Activated T-cell treated with anti-CD3 and anti-CD28 coated beads for 24 hours (primary cell): ENCODE results near the gene INPP5A.
"Not testable (repeated sequence)": the region's sequence is repeated elsewhere in the genome, so short reads cannot be mapped to it uniquely, and the experiment has no call there.

Source experiments
- DNase-seq: peaks from one replicate; pipeline ENCODE4 v3.0.0-alpha.2; 2020; ENCODE audit warnings: low read depth

INPP5A gene, protein sequence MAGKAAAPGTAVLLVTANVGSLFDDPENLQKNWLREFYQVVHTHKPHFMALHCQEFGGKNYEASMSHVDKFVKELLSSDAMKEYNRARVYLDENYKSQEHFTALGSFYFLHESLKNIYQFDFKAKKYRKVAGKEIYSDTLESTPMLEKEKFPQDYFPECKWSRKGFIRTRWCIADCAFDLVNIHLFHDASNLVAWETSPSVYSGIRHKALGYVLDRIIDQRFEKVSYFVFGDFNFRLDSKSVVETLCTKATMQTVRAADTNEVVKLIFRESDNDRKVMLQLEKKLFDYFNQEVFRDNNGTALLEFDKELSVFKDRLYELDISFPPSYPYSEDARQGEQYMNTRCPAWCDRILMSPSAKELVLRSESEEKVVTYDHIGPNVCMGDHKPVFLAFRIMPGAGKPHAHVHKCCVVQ

DNA sequence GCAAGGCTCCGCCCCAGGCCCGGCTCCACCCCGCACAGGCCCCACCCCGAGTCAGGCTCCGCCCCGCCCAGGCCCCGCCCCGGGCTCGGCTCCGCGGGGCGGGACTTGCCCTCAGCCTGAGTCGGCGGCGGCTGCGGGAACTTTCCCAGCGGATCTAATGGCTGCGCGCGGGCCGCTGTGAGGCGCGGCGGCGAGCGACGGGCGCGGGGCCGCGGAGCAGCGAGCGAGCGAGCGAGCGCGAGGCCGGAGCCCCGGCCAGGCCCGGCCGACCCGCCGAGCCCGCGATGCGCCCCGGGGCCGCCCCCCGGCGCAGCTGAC, at the start of gene INPP5A:
INPP5A (plus strand) TSS at position 104 of the 318 bp plus-strand sequence. CDS start 310 bp downstream, outside the sequence.
- no peak for DNase-seq

DNA sequence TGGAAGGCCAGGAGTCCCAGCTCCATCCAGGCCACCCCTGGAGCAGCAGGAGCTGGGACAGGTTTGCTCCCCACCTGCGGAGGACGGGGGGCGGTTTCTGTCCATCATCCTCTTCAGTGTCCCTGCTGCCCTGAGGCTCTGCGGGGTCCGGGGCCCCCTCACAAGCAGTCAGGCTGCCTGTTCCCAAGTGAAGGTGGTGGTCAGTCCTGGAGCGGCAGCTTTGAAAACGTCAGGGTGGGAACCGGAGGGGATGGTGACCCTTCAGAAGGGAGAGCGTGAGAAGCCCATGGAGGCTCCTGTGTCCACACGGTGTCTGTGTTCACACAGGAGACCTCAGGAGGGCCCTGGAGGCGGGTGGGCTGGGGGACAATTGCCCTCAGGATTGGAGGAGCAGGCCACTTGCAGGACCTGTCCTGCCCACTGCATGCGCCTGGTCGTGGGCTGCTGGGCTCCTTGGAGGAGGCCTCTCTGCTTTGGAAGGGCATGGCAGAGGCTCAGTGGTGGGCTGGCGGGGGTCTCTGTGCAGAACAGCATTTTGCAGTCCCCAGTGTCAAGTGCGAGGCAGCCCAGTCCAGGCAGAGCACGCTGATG, 49.3 kb upstream of the INPP5A start:
- no peak for DNase-seq

DNA sequence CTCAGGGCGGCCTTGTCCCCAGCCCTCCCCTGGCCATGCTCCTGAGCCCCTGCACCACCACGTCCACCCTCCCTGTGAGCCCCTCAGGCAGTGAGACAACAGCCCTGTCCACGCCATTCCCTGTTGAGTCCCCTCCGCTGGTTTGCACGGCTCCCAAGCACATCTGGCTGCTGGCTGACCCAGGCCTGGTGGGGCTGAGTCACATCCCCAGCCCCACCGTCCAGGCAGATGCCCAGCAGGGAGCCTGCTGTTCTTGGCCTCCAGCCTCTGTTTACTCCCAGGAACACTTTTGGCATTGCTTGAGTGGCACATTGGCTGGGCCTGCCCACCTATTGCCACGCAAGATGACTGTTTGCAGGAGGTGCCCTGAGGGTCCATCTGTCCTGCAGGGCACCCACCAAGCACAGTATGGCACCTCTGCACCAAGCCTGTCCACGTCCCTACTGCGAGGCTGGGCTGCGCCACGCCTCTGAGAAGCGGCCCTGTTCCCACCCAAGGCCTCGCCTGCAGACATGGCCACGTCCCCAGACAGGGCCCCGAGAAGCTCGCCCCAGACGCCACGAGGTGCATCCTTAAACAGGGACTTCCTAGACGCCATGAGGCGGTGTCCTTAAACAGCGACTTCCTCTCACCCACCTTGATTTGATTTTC, 48.4 kb upstream of the INPP5A start:
- no peak for DNase-seq

DNA sequence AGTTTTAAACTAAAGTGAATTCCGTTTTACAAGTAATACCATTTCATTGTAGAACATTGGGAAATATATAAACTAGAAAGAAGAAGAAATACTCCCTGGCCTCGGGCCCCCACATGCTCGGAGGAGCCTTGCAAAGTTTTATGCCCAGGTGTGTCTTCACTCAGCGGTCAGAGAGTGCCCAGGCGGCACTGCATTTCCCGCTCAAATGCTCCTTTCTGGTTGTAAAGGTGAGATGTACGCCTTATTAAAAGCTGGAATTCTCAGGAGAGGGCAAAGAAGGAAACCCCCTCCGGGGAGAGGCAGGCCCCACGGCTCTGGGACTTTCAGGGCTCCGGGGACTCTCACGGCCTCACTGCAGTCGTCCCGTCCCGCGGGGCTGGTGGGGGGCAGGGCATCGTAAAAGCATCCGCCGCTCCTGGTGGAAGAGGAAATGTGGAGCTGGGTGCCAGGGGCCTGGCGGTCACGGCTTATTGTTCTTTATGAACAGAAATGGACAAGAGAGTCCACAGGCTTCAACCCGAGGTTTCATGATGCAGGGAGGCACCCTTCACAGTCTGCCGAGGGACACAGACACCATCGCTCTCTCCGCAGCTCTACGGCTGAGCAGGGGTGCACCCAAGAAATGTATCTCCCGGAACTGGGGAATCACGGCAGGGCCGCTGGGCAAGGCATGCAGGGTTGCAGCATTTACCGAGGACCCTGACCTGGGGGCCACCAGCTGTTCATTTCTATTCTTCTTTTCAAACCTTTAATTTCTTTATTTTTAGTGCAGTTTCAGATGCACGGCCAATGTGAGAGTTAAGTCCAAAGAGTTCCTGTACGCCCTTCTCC, 47.7 kb upstream of the INPP5A start:
- DNase-seq, result no peak

DNA sequence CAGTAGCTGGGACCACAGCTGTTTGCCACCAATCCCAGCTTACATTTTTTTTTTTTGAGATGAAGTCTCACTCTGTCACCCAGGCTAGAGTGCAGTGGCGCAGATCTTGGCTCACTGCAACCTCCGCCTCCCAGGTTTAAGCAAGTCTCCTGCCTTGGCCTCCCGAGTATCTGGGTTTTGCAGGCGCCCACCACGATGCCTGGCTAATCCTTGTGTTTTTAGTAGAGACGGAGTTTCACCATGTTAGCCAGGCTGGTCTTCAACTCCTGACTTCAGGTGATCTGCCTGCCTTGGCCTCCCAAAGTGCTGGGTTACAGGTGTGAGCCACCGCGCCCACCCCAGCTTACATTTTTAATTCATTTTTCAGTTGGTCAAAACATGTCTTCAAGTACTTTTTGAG, 46.1 kb upstream of the INPP5A start:
- not testable (repeated sequence) for DNase-seq

DNA sequence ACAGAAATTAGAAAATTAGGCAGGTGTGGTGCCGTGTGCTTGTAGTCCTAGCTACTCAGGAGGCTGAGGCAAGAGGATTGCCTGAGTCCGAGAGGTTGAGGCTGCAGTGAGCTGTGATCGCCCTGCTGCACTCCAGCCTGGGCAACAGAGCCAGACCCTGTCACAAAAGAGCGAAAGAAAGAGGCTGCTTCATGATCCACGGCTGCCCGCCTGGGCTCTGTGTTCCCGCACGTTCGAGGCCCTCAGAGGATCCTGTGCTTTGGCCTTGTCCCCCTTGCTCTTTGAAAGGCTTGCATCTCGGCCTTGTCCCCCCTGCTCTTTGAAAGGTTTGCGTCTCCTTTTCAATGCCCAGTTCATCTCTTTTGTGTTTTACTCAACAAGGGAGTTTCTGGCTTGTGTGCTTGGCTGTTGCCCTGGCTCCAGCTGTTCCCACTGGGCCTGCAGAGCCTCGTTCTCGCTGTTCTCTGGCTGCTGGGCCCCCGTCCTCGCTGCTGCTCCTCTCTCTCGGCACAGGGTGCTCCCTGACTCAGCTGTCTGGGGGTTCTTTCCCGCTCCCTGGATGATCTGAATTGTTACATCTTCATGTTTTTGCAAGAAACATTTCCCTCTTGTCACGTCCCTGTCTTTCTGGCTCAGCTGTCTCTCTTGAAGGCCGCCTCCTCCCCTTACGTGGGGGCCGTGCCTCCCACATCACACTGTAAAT, 45.1 kb upstream of the INPP5A start:
- DNase-seq, result no peak

DNA sequence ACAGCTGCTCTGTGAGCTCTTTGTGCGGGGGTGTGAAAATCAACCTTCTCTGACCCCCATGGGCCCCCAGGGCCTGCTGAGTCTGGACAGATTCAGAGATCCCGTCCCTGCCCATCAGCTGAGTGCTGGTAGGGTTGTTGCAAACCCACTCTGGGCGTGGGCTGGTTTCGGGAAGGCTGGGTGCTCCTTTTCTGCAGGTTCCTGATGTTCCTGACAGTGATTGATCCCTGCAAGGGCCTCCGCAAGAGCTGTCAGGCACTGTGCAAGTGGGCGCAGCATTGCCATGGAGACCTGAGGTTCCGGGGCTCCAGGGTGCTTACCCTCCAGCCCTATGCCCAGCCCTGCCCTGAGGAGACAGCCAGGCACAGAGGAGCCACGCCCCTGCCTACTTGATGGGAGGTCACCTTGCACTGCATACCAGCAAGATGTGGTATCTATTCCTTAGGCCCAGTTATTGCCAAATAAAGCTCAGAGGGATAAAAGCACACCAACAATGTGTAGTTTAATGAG, 44.3 kb upstream of the INPP5A start:
- no peak for DNase-seq

DNA sequence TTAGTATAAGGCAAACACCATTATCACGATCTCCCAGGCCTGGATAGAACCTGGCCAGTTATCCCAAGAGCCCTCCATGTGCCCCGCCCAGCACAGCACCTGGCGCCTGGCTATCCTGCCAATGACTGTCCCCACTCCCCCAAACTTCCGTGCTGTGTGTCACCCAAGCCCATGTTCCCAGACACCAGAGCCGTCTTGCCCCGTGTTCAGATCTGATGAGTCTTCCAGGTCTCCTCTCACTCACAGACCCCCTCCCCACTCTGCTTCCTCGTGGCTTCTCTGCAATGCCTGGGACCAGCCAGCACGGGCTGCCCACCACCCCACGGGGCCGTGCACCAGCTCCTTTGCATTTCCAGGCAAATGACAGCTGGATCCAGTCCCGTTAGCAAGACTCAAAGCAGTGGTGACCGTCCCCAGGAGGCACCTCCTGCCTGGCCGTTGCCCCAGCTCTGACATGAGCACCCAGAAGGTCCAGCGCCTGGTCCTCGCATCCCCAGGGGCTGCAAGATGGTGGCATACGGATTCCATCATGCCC, 43.8 kb upstream of the INPP5A start:
- DNase-seq, result no peak

DNA sequence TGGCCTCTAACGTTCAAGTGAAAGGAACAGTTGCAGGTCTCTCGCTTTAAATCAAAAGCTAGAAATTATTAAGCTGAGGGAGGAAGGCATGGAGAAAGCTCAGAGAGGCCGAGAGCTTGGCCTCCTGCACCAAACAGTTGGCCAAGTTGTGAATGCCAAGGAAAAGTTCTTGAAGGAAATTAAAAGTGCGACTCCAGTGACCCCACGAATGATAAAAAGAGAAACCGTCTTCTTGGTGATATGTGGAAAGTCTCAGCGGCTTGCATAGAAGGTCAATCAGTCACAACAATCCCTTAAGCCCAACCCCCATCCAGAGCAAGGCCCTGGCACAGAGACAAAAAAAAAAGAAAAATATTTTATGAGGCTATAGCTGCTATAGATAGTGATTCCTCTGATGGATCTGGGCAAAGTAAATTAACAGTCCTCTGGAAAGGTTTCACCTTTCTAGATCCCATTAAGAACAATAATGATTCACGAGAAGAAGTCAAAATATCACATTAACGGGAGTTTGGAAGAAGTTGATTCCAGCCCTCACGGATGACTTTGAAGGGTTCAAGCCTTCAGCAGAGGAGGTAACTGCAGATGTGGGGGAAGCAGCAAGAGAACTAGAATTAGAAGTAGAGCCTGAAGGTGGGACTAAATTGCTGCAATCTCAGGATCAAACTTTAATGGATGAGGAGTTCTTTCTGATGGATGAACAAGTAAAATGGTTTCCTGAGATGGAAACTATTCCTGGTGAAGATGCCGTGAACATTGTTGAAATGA, 42.5 kb upstream of the INPP5A start:
- DNase-seq, result no peak

DNA sequence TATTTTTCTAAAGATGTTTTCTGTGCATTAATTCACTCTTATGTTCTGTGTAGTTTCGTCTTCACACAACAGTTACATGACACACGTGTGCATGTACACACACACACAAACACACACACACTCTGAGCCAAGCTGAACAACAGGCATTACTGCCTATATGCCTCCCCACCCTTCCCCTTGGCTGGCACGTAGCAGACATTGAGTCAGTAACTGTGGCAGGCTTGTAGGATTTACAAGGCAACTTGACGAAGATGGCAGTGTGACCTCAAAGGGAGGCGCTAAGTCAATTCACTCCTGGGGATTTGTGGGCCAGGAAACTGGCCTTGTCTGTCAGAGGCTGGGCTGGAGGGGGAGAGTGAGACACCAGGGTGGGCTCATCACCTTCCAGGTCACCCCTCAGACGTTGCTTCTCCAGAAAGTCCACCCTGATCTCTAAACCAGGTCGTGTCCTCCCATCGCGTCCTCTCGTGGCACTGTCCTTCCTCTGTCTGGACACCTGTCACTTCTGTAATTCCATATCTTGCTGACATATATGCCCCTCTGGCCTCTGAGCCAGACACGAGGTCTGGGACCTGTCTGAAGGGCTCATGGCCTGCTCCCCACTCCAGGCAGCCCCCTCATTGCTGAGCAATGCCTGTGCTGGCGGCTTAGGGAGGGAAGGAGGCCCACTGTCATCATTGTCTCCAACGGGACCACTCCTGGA, 41.1 kb upstream of the INPP5A start:
- no peak for DNase-seq

DNA sequence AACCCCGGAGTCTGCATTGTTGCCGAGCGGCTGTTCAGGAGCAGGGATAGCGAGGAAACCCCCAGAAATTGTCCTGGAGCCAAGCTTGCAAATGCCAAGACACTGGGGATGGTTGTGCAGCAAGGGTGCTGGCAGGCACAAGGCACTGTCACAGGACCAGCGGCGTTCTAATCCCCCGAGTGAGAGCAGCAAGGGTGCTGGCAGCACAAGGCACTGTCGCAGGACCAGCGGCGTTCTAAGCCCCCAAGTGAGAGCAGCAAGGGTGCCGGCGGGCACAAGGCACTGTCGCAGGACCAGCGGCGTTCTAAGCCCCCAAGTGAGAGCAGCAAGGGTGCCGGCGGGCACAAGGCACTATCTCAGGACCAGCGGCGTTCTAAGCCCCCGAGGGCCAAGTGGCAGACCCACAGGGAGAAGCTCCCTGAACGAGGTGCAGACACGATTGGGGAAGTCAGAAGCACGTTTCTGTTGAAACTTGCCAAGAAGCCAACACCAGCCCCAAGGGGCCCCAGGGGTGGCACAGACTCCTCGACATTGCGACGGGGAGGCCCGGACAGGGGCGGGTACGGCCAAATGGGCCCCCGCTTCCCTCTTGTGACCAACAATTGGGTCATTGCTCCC, 40.4 kb upstream of the INPP5A start:
- no peak for DNase-seq

DNA sequence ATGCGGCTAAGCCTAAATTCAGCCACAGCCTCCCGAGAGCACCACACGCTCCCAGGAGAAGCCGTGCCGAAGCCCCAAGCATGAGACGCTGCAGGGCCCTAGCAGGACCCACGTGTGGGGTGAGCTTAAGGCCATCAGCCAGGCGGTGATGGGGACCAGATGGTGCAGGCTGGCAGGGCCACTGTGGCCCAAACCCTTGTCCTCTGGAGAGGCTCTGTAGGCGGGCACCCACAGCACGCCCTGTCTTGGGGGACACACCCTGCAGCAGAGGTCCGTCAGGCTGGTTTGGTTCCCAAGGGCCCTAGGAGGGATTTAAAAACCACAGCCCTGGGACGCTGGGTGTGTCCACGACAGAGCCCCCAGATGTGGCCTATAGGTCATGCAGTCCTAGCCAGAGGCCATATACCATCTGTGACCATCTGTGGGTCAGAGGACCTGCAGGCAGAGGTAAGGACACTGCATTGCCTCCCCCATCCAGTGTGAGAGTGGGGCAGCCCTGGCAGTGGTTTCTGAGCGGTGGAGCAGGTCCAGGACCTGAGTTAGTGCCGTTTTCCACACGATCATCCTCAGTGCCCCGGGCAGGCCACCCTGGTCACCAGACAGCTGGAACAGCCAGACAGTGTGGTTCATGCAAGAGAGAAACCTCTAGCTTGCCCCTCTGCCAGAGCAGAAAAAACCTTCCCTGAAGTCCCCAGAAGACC, 39.6 kb upstream of the INPP5A start:
- DNase-seq, result no peak

DNA sequence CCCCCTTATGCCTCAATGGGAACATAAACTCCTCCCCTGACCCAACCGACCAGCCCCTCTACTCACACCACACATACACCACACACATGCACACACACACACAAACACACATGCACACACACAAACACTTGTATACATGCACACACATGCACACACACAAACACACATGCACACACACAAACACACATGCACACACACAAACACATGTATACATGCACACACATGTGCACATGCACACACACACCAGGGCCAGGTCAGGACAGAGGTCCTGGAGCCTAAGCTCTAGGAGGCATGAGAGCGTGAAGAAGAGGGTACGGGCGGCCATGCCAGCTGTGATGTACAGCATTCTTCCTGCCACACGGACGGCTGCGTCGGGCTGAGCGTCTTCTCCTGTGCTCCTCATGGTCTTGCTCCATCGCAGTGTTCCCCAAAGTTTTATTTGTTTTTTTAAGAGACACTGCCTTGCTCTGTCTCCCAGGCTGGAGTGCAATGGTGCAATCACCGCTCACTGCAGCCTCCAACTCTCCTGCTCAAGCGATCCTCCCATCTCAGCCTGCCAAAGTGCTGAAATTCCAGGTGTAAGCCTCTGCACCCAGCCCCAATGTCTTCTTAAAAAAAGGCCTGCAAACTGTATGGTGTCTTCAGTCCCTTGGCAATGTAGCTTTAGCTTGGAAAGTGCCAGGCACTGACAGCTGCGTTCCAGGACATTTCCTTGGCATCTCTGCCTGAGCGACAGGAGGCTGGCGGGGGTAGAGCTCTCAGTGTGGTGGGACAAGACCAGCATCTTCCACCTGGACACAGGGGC, 38.8 kb upstream of the INPP5A start:
- no peak for DNase-seq

DNA sequence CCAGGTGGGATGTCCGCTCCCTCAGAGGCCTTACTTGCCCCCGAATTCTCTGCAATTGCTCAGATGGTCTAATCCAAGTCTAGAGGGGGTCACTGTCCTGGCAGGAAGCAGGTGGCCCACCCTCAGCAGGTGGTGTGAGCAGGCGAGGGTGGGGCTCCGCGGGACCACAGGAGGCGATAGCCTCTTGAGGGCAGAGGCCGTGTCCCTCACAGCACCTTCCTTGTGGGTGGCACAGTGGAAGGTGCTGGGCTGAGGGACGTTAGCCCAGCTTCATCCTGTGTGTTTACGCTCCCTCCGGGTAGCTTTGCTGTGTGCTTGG, 38.3 kb upstream of the INPP5A start:
- DNase-seq, result no peak

DNA sequence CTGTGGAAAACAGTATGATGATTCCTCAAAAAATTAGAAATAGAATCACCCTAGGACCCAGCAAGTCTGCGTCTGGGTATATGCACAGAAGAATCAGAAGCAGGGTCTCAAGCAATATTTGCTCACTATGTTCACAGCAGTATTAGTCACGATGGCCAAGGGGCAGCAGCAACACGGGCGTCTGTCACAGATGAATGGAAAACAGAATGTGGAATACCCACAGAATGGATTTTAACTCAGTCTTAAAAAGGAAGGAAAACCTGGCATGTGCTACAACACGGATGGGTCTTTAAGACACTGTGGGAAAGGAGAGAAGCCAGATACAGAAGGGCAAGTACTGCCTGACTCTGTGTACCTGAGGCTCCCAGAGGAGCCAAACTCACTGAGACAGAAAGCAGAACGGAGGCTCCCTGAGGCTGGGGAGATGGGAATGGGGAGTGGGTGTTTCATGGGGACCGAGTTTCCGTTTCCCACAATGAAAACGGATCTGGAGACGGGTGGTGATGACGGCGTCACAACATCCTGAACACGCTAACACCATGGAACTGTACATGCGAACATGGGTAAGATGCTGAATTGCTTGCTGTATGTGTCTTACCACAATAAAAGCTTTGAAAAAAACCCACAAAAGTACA, 36.7 kb upstream of the INPP5A start:
- DNase-seq, result no peak

DNA sequence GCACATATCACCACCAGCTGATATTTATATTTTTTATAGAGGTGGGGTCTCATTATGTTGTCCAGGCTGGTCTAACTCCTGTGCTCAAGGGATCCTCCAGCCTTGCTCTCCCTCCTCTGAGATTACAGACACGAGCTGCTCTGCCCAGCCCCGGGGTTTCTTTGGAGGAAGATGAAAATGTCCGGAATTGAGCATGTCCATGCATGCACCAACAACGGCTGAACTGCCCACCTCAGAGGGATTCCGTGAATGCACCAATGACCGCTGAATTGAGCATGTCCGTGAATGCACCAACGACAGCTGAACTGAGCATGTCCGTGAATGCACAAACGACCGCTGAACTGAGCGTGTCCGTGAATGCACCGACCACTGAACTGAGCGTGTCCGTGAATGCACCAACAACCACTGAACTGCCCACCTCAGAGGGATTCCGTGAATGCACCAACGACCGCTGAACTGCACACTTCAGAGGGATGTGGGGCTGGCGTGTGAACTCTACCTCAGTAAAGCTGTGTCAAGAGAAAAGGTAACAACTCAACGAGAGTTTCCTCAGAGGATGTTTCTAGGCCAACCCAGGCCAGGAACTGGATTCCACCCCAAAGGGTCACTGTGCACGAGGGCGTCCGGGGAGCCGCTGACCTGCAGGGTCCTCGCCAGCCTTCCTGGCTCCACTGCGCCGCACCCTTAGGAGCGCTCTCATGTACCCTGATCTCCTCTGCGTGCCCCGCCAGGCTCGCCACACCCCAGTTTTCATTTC, 34.9 kb upstream of the INPP5A start:
- no peak for DNase-seq
